ENCODE results near the gene TBC1D5.

Gene TBC1D5

GRCh38 chr3:17466028-17466427, 276.4 kb downstream of the TBC1D5 start:
- no peak for DNase-seq

GRCh38 chr3:17459470-17459993, 282.9 kb downstream of the TBC1D5 start:
- no peak for DNase-seq

GRCh38 chr3:17456650-17457049, 285.8 kb downstream of the TBC1D5 start:
- DNase-seq, result no peak

DNA sequence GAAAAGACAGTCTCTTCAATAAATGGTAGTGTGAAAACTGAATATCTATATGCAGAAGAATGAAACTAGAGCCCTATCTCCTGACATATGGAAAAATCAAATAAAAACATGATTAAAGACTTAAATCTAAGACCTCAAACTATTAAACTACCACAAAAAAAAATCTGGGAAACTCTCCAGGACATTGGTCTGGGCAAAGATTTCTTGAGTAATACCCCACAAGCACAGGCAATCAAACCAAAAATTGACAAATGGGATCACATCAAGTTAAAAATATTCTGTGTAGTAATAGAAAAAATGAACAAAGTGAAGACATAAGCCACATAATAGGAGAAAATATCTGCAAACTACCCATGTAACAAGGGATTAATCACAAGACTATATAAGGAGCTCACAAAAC, 286.4 kb downstream of the TBC1D5 start:
- no peak for DNase-seq

GRCh38 chr3:17444865-17445264, 297.6 kb downstream of the TBC1D5 start:
- no peak for DNase-seq

DNA sequence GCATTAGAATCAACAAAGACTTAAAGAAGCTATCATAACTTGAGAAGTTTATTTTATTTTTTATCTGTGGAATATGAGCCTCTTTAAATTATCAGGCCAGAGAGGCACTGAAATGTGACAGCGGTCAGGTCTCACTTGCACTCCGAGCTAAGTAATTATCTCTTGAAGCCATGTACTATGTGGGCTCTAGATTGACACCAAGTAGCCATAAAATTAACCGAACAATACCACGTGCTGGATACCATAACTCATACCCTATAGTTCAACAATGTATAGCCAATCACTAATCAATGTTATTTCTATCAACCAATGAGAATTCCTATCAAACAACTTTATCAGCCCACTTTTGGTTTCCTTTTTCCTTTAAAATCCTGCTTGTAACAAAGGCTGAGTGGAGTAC, 299.3 kb downstream of the TBC1D5 start:
- no peak for DNase-seq

DNA sequence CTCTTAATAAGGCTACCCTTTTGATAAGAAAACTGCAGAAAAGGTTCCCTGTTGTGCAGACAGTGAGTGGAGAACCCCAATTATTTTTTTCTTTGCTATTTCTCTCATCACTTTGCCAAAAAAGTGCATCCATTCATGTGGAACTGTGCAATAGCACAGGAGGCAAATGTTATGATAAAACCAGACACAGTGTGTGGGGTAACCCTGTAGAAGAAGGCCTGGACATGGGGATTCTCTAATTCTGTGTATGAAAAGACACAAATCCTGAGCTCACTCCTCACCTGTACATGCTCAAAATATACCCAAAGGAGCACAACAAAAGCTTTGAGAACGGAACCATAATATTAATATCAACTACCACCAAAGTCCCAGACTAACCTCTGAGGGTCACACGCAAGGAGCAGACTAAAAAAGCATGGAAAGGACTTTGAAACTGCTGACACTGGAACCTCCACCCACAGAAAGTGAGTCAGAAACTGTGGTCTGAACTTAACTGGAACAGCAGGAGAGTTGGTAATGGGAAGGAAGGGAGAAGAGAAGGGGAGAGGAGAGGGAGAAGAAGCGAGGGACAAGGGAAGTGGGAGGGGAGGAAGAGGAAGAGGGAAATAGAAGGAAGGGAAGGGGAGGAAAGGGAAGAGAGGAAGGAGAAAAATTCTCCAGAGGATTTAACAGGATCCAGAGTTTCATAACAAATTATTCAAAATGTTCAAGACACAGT, 299.9 kb downstream of the TBC1D5 start:
- DNase-seq, result no peak

DNA sequence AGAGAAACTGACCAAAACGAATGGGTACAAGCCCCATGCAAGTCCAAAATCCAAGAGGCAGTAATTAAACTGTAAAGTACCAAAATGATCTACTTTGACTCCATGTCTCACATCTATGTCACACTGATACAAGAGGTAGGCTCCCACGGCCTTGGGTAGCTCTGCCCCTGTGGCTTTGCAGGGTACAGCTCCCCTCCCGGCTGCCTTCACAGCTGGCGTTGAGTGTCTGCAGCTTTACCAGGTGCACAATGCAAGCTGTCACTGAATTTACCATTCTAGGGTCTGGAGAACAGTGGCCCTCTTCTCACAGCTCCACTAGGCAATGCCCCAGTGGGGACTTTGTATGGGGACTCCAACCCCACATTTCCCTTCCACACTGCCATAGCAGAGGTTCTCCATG, 308.6 kb downstream of the TBC1D5 start:
- no peak for DNase-seq

DNA sequence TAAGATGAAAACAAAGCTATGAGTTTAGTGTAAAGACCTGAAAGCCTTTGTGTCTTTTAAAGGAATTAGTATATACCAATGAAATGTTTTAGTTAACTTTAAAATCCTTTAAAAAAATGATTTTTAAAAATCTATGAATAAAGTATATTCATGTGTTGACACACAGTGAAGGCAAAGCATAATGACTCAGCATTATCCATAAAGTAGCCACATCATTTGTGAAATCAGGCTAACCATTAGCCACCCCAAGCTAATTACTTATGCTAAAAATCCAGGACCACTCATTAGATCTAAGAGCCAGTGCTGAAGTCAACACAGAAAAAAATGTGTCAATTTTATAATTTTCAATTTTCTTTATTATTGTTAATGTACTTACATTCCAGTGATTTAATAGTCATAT, 310.2 kb downstream of the TBC1D5 start:
- no peak for DNase-seq

DNA sequence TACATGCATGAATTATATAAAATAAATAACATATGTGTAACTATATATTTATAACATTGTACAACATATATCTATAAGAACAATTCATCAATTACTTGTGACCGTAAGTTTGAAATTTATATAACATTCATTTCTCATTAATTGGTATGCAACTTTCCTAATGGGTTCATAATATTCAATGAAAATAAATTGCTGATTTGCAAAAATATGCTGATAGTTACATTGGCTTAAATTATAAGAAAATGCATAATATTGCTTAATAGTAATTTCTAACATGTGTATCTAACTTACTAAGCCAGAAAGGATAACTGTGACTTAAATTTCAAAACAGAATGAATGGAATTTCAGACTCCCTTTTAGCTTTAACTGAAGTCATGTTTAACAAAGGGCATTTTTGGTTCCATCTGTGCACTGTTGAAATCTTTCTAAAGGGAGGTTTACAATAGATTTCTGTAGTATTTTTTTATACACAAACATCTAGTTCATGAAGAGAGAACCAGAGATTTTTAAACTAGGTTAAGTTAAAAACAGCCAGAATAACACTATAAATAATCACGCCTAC, 310.9 kb downstream of the TBC1D5 start:
- DNase-seq, result no peak

GRCh38 chr3:17431004-17431403, 311.4 kb downstream of the TBC1D5 start:
- no peak for DNase-seq

DNA sequence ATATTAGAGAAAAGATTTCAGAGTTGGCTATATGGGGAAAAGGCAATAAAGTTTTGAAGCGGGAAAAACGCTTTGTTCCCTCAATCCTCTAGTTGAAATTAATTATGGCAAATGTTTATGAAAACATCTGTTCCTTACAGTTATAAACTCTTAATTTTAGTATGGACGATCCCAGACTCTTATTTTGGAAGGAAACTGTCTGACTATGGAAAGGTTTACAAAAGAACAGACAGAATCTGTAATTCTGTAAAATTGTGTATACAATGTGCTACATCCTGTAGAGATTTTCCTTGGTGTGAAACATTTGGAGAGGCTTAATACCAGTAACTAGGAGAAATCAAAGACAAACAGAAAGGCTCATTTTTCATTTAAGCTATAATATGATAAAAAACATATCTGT, 311.8 kb downstream of the TBC1D5 start:
- DNase-seq, result no peak

GRCh38 chr3:17423786-17424536, 318.5 kb downstream of the TBC1D5 start:
- no peak for DNase-seq

DNA sequence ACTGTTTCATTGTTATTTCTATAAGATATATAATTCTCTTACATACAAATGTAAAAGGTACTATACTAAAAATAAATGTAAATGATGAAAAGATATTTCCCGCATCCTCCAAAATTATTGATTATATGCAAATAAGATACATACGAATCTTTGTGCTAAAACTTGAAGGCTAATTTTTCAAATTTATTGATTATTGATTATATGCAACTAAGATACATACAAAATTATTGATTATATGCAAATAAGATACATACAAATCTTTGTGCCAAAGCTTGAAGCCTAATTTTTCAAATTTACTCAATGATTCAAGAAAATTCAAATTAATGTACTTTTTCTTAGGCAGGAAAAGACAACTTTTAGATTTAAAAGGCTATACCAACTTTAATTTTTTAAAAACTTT, 319.8 kb downstream of the TBC1D5 start:
- no peak for DNase-seq

DNA sequence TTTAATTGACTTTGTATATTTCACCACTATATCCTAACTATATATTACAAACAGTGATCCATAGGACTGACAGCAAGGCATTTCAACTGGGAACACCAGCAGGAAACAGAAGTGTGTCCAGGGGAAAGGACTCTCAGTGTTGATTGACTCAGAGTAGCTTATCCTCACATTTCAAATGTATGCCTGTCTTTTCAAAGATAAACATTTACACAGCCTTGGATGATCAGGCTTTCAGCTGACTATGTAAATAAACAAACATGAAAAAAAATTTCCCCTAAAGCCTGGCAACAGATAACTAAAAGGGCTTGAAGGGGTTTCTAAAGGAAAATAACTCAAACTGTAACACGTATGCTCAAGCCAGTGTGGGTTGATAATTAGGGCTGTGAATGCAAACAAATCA, 321.8 kb downstream of the TBC1D5 start:
- no peak for DNase-seq

- peak; percentile 9 for DNase-seq
These were observed 329.4 kb downstream of the TBC1D5 start for GRCh38 chr3:17412950-17413530.

GRCh38 chr3:17411157-17411877, 331.1 kb downstream of the TBC1D5 start:
- DNase-seq, result no peak

GRCh38 chr3:17407576-17407975, 334.9 kb downstream of the TBC1D5 start:
- DNase-seq, result no peak

DNA sequence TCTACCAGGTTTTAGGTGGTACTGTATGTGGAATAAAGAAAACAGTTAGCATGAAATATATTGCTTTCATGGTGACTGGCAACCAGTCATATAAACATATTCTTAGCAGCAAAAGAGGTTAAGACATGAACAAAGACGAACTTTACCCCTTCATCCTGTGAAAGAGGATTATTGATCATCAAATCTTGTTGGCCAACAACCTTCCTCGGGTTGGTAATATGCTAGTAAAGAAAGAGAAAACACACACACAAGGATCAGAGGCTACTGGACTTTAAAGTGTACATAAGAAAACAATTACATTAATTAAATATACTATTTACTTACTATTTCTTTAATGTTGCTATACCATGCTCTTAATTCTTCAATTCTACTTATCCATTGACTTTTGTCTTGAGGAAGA, 337.9 kb downstream of the TBC1D5 start:
- DNase-seq, result no peak

GRCh38 chr3:17402442-17402841, 340.0 kb downstream of the TBC1D5 start:
- no peak for DNase-seq

DNA sequence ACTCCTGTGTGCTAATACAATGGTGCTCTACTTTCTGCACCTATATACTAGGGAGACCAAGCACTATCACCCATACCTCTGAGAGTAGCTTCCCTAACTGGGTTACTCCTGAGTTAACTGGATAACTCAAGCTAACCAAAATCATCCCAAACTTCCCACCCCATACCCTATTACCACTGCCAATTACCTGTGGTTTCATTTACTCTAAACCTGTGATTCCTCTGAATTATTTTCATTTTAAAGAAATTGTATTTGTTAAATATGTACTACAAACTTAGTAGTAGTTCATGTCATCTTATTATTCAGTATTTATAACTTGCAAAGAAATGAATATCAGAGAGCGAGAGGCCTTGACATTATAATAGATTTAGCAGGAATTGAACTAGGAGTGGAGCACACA, 340.5 kb downstream of the TBC1D5 start:
- DNase-seq, result no peak

- no peak for DNase-seq
These were observed 342.8 kb downstream of the TBC1D5 start for GRCh38 chr3:17399586-17399985.
